Nasal cavity respiratory epithelium epithelial cell of viscerocranial mucosa (primary cell): Measurements from ENCODE around the gene VMO1. TPM values are rescaled to one million over a fixed set of nuclear protein-coding genes. Genes with fewer than 3 reads are reported as not detected.

ENCODE experiments used
- total RNA-seq: library from RNA; depleted of rRNA; stranded (reverse); fragments of >200 nt; gene quantifications from 2 replicates; pipeline ENCODE4 v1.2.3, GENCODE V29; 2014

VMO1 gene
- total RNA-seq = 0.68 and 1.00 TPM in 2 replicates

DNA sequence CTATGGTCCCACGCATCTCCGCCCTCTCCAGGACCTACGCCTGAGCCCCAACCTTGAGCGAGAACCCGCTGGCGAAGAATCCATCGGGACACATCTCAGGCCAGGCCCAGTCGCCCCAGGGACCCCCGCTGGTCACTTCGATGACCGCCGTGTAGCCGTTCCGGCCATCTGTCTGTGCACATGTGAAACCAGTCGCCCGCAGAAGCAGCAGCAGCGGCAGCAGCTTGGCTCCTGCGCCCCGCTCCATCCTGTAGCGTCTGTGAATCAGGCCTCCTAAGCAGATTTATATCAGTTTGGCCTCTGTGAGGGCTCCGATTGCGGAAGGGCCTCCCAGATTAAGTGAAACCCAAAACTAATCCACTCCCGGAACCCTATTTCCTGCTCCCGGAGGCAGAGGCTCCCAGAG, at the start of gene VMO1:
Gene VMO1, minus strand, starts transcription at position 259 of the 406 bp plus-strand sequence. Its CDS starts 12 bp downstream, at position 247.

GRCh38 chr17:4833178-4833940, 47.2 kb upstream of the VMO1 start, which contains the start of gene MINK1:
Gene MINK1 (plus strand): TSS chr17:4833340. CDS start chr17:4833584, 244 bp downstream.

DNA sequence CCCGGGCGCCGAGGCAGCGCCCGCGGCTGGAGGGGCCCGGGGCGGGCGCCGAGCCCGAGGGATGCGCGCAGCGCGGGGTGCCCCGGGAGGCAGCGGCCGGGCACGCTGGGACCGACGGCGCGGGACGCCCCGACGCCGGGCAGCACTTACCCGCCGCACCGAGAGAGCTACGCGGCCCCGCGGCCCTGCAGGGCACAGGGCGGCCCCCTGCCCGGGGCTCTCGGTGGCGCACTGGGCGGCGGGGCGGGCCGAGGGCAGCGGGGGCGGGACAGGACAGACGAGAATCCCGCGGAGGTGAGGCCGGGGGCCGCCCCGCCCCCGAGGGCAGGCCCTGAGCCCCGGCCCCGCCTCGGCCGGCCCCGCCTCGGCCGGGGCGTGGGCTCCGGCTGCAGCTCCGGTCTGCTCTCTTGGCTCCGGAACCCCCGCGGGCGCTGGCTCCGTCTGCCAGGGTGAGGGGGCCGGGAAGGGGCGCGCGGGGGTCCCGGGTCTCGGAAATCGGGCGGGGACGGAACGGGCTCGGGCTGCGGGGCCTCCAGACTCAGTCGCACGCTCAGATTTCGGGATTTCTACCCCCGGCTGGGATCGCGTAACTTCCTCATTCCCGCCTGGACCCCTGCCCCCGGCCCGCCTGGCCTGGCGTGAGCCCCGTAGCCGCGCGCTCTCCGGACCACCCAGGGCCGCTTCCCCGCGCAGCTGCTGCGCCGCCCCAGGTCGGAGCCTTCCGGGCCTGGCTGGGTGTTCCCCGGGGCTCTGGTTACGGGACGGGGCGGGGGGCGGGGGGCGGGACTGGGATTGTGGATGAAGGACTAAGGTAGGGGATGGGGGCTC, 20.8 kb upstream of the VMO1 start, which contains the start of gene PLD2:
Gene PLD2, plus strand, starts transcription at position 376 of the 828 bp plus-strand sequence. CDS start 621 bp downstream, outside the sequence.

DNA sequence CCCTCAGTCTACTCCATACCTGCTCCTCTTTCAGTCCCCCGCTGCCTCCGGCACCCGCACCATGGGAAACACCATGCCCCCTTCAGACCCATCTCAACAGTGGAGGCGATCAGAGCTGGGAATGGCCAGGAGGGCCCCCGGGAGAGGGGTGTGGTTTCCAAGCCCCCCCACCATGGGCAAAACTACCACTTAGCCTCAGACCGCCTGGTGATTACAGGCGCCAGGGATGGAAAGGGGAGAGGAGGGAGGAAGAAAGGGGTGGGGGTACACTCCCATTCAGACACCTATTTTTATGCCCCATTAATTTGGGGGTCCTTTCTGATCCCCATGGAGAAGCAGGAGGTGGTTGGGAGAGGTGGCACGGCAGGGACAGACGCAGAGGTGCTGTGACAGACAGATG, 16.1 kb upstream of the VMO1 start, which contains the start of gene C17orf114:
Gene C17orf114, minus strand, starts transcription at position 101 of the 400 bp plus-strand sequence.

GRCh38 chr17:4788807-4789700, 2.9 kb upstream of the VMO1 start, which contains the start of gene GLTPD2:
Gene GLTPD2 (plus strand): TSS chr17:4788964. CDS start chr17:4789012, 48 bp downstream.

DNA sequence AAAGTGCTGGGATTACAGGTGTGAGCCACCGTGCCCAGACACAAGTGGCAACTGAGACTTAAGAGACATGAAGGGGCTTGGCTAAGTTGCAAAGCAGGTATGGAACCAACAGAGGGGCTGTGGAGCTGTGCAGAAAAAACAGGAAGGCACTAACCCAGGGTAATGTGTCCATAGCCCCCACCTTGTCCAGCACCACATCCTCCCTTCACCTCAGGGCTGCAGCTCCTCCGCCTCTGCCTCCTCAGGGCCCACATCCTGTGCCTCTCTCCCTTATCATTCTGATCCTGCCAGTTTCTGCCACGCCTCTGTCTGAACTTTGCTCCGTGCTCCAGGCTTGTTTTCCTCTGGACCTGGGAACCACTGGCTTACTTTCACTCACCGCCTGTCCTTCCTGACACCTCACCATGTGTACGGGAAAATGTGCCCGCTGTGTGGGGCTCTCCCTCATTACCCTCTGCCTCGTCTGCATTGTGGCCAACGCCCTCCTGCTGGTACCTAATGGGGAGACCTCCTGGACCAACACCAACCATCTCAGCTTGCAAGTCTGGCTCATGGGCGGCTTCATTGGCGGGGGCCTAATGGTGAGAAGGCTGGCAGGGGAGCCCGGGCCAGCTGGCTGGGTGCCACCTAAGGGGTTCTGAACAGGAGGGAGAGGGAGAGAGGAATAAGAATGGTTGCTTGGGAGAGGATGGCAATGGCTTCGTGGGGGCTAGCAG, 14.5 kb downstream of the VMO1 start, which contains the start of gene TM4SF5:
Gene TM4SF5, plus strand, starts transcription at position 368 of the 716 bp plus-strand sequence. Its CDS starts 37 bp downstream, at position 405.

DNA sequence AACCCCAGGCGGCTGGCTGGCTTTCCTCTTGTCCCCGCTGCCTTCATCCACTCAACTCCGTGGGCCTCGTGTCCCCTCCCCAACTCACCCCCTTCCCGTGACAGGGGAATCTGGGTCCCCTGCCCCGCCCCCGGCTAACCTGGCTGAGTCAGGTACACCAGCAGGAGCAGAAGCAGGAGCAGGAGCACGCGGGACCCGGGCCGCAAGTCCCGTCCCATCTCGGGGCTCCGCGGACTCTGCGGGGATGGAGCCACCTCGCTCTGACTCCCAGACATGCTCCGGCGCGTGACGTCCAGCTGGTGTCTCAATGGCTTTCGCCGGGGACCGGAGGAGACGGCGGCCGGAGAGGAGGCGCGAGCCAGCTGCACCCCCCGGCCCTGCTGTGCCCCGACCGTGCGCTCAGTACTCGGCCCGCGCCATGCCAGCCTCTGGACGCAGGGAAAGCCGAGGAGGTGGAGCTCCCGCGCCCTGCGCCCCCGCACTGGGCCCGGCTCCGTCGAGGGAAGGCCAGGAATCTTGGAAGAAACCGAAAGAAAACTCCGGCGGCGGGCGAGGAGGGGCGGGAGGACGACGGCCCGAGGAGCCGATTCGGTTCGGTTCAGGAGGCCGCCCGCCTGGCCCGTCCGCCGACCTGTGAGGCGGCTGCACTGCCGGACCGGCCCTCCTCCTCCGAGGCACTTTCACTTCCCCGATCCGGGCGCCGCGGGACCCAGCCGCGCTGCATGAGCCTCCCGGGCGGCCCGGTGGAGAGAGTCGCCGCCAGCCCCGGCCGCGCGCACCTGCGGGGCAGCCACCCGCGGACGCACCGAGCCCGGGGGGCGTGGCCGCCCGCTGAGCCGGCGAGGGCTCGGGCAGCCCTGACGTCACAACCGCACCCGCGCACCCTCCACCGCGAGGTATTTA, 46.8 kb downstream of the VMO1 start, which contains the start of the genes CXCL16 and ZMYND15:
Gene CXCL16, minus strand, starts transcription at position 807 of the 903 bp plus-strand sequence. Its CDS starts 589 bp downstream, at position 218.
Gene ZMYND15, plus strand, starts transcription at position 712 of the 903 bp plus-strand sequence. CDS start 716 bp downstream, outside the sequence.

Other genes starting within 250 kb of the VMO1 start
- 90.2 and 103 TPM in 2 replicates for gene MYBBP1A, start 231.0 kb downstream of the VMO1 start, total RNA-seq
- gene GGT6, start 225.8 kb downstream of the VMO1 start, total RNA-seq = 4.4 and 4.5 TPM in 2 replicates
- not detected in 2 replicates for gene SMTNL2, start 201.8 kb downstream of the VMO1 start, total RNA-seq
- 0.07 TPM in 1 of 2 replicates, not detected in the other for gene ALOX15, start 144.7 kb downstream of the VMO1 start, total RNA-seq
- 22.6 and 41.9 TPM in 2 replicates for gene PELP1, start 82.2 kb downstream of the VMO1 start, total RNA-seq
- 5.8 and 5.9 TPM in 2 replicates for gene ARRB2, start 75.7 kb downstream of the VMO1 start, total RNA-seq
- gene MED11, start 54.9 kb downstream of the VMO1 start, total RNA-seq = 8.0 and 10.3 TPM in 2 replicates
- gene ZMYND15, start 46.5 kb downstream of the VMO1 start, total RNA-seq = 0.34 and 1.2 TPM in 2 replicates
- 23.2 and 37.5 TPM in 2 replicates for gene CXCL16, start 46.4 kb downstream of the VMO1 start, total RNA-seq
- not detected in 2 replicates for gene TM4SF5, start 14.5 kb downstream of the VMO1 start, total RNA-seq
- gene GLTPD2, start 2.6 kb upstream of the VMO1 start, total RNA-seq = not detected in 2 replicates
- 83.6 and 122 TPM in 2 replicates for gene PSMB6, start 9.8 kb upstream of the VMO1 start, total RNA-seq
- 29.0 and 38.2 TPM in 2 replicates for gene PLD2, start 20.8 kb upstream of the VMO1 start, total RNA-seq
- gene MINK1, start 47.0 kb upstream of the VMO1 start, total RNA-seq = 76.9 and 223 TPM in 2 replicates
- gene C17orf107, start 113.2 kb upstream of the VMO1 start, total RNA-seq = 3.1 and 4.4 TPM in 2 replicates
- 0.21 TPM in 1 of 2 replicates, not detected in the other for gene CHRNE, start 116.7 kb upstream of the VMO1 start, total RNA-seq
- gene GP1BA, start 145.9 kb upstream of the VMO1 start, total RNA-seq = not detected in 2 replicates
- 49.2 and 54.0 TPM in 2 replicates for gene SLC25A11, start 153.7 kb upstream of the VMO1 start, total RNA-seq
- gene RNF167, start 153.9 kb upstream of the VMO1 start, total RNA-seq = 23.9 and 35.8 TPM in 2 replicates
- 416 and 612 TPM in 2 replicates for gene PFN1, start 162.2 kb upstream of the VMO1 start, total RNA-seq
- gene ENO3, start 164.8 kb upstream of the VMO1 start, total RNA-seq = 1.4 and 1.9 TPM in 2 replicates
- 42.6 and 48.9 TPM in 2 replicates for gene SPAG7, start 181.5 kb upstream of the VMO1 start, total RNA-seq
- 7.9 and 15.8 TPM in 2 replicates for gene CAMTA2, start 201.3 kb upstream of the VMO1 start, total RNA-seq
- under 0.01 and 0.21 TPM in 2 replicates for gene INCA1, start 211.2 kb upstream of the VMO1 start, total RNA-seq
- 102 and 188 TPM in 2 replicates for gene KIF1C, start 211.6 kb upstream of the VMO1 start, total RNA-seq
- 0.50 and 0.68 TPM in 2 replicates for gene SLC52A1, start 249.1 kb upstream of the VMO1 start, total RNA-seq